GM12865 (cell line): Measurements from ENCODE around the gene TOP2B.

ENCODE experiments used
- DNase-seq: peaks from one replicate; pipeline ENCODE4 v3.0.0; 2010; ENCODE audit warnings: low read depth
- H3K4me3 ChIP-seq: 2 replicates; pipeline ENCODE4 v1.5.1; 2011; ENCODE audit warnings: mild to moderate bottlenecking, low read depth, low read length, control low read depth
- TF ChIP-seq, protein P1 (sequence below): IDR thresholded peaks from 2 replicates; pipeline ENCODE4 v1.5.1; 2011; ENCODE audit warnings: low read length, control low read depth, low read depth, inconsistent platforms; ENCODE audit not compliant: insufficient read depth; ENCODE audit errors: missing control alignments

The TOP2B gene

DNA sequence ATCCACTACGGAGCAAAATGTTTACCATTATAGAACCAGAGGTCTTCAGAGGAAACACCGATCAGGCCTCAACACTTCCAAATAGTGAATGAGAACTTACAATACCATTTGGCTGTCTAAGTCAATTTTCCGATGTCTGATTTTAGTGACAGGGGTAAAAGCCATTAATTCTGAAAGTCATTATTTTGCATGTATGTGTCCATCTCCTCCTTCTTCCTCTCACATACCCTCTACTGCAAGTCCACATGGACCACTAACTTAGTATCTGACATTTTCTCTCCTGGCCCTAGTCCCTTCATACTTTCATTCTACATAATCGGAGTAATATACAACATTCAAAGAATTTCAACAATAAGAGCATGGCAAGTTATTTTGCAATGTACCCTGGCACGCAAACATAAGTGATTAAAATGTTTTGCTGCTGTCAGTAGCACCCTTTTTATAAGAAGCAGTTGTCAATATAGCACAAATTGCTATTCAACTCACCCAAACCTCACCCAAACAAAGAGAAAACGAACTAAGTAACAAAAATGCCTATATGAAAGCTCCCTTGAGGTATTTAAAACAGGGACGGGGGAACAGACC, 1.9 kb downstream of the TOP2B start:
- DNase-seq: peak; percentile 16
- peak overlapping the region; percentile 82 for H3K4me3 ChIP-seq
- TF ChIP-seq, protein P1, sequence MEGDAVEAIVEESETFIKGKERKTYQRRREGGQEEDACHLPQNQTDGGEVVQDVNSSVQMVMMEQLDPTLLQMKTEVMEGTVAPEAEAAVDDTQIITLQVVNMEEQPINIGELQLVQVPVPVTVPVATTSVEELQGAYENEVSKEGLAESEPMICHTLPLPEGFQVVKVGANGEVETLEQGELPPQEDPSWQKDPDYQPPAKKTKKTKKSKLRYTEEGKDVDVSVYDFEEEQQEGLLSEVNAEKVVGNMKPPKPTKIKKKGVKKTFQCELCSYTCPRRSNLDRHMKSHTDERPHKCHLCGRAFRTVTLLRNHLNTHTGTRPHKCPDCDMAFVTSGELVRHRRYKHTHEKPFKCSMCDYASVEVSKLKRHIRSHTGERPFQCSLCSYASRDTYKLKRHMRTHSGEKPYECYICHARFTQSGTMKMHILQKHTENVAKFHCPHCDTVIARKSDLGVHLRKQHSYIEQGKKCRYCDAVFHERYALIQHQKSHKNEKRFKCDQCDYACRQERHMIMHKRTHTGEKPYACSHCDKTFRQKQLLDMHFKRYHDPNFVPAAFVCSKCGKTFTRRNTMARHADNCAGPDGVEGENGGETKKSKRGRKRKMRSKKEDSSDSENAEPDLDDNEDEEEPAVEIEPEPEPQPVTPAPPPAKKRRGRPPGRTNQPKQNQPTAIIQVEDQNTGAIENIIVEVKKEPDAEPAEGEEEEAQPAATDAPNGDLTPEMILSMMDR: no peak

DNA sequence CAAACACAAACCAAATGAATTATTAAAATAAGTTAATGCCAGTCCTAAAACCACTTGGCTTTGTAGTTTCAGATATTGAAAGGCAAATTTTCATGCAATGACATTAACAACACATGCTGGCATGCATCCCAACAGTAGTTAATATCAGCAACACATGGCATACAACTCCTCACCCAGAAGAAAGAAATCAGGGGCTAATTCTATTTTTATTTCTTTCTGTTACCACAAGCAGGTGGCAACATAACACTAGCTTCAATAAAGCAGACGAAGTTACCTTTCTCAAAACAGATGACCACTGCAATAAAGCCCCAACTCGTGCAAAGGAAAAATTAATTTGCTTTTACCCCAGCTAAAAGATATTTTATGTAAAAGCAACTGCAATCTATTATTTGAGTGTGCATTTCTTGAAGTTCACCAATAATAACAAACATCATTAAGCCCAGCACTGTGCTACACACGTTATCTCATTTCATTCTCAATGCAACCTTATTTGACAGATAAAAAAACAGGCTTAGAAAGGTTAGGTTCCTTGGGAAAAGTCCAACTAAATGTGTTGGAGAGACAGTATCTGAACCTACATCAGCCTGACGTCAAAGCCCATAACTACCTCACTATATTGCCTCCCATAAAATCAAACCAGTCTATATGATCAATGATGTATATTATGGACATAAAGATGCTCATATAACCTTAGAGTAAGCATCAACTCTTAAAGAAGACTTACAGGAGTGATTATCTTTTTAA, 2.8 kb downstream of the TOP2B start:
- TF ChIP-seq, protein P1: no peak
- peak overlapping the region; percentile 82 for H3K4me3 ChIP-seq
- DNase-seq: no peak

DNA sequence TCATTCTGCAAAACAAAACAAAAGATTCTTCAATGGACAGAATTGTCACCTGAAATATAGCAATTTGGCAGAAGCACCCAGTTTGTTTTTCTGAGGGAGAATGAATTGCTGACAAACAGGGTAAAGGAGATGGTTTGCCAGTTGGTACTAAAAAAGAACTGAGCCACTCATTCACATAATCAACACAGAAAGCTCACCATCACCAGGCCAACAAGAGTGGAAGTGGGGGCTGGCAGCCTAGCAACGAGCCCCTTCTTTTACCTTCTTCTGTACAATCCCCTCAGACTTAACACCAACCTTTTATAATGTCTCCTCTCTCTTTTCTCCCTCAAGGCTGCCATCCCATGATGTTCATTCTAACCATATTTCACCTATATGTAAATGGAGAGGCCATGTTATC, 5.9 kb downstream of the TOP2B start:
- H3K4me3 ChIP-seq: no peak overlapping the region
- no peak for DNase-seq
- TF ChIP-seq, protein P1: no peak

DNA sequence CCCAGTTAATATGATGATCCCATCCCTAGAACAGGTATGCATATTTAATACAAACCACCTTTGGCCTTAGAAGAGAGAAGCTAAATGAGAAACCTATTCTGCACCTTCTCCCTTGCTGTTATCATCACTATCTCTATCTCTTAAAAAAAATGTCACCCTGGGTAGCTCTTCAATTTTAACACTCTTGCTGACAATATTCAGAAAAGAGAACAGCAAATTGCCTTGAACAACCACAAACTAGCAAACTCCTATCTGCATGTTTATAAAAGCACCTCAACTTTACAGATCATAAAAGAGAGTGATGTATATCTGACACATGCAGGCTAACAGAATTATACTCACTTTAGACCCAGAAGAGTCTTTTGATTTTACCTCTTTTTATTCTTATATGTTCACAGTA, 7.4 kb downstream of the TOP2B start:
- DNase-seq: no peak
- H3K4me3 ChIP-seq: no peak overlapping the region
- TF ChIP-seq, protein P1: no peak

DNA sequence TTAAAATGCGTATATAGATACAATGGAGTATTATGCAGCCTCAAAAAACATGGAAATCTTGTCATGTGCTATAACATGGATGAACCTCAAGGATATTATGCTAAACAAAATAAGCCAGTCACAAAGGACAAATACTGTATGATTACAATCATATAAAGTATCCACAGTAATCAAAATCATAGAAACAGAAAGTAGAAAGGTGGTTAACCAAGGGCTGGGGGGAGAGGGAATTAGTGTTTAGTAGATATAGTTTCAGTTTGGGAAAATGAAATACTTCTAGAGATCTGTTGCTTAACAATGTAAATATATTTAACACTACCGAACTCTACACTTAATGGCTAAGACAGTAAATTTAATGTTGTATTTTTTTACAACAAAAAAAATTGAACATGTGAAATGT, 9.0 kb downstream of the TOP2B start:
- no peak overlapping the region for H3K4me3 ChIP-seq
- TF ChIP-seq, protein P1: no peak

DNA sequence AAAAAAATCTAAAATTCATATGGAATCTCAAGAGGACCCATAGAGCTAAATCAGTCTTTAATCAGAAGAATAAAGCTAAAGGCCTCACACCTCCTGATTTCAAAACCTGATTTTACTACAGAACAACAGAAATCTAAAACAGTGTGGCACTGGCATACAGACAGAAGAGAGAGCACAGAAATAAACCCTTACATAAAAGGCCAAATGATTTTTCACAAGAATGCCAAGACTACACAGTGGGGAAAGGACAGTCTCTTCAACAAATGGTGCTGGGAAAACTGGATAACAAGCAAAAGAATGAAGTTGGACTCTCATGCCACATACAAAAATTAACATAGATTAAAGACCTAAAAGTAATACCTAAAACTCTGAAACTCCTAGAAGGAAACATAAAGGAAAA, 10.1 kb downstream of the TOP2B start:
- DNase-seq: no peak
- H3K4me3 ChIP-seq: no peak overlapping the region
- TF ChIP-seq, protein P1: no peak

More for the DNA sequence above, 9.0 kb downstream of the TOP2B start:
- DNase-seq: no peak
